NCI-H1930 (cell line): ENCODE data around the gene NUTM2E.
"Not testable (repeated sequence)": the region's sequence is repeated elsewhere in the genome, so short reads cannot be mapped to it uniquely, and the experiment has no call there.

ENCODE experiments used
- DNase-seq, 2 experiments: peaks; one replicate each; lab custom pipeline; 2025; lab: John Stamatoyannopoulos, UW

Gene NUTM2E

DNA sequence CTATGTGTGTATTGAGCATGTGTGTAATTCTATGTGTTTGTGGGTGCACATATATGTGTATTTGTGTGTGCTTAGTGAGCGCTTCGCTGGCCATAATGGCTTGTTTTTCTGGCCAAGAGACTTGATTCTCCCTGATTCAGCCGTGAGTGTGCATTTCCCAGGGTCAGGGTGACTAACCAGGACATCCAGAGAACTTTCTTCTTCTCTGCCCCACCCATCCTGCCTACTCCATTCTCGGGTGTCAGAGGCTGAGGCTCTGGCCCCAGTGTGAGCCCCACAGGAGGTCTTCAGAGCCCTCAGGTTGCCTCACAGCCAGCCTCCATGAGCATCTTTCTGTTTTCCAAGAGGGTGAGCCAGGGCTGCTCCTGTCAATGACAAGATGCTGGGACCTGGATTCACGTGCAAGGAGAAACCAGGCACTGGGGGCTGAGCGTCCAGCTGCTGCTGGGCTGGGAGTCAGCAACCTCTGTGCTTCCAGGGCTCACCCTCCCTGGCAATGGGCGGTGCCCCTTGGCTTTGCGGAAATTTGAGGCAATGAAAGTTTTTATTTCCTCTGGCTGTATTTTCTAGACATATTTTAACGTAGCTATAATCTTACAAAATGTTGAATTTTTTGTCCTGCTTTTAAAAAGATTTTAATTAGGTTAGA, 40.5 kb downstream of the NUTM2E start:
- not testable (repeated sequence) for DNase-seq

DNA sequence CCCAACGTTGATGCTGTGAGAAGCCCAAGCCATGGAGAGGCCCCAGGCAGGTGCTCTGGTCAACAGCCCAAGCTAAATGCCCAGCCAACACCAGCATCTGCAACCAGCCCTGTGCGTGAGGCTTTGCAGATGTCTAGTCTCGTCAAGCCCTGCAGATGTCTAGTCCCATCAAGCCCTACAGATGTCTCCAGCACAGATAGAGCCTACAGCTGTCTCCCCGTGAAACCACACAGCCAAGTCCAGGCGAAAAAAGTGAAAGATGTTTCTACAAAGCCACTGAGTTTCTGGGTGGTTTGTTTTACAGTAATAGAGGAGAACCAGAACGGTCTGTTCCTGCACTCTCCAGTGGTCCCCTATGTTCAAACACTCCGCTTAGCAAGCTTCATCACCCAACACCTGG, 41.5 kb downstream of the NUTM2E start:
- DNase-seq: not testable (repeated sequence)

DNA sequence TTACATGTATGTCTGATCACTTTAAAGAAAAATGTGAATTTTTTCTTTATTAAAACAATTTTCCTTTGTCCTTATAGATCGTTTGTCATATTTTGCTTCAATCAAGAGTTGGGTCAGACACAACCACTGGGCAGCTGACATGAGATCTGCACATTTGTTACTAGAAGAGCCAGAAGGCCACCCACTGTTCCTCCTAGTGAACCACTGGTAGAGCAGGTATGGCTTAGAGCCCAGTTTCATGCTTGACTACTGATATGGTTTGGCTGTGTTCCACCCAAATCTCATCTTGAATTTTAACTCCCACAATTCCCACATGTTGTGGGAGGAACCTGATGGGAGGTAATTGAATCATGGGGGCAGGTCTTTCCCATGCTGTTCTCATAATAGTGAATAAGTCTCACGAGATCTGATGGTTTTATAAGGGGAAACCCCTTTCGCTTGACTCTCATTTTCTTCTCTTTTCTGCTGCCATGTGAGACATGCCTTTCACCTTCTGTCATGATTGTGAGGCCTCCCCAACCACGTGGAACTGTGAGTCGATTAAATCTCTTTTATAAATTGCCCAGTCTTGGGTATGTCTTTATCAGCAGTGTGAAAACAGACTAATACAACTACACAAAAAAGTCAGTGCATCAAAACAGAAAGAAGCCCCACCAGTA, 43.0 kb downstream of the NUTM2E start:
- DNase-seq: not testable (repeated sequence)

DNA sequence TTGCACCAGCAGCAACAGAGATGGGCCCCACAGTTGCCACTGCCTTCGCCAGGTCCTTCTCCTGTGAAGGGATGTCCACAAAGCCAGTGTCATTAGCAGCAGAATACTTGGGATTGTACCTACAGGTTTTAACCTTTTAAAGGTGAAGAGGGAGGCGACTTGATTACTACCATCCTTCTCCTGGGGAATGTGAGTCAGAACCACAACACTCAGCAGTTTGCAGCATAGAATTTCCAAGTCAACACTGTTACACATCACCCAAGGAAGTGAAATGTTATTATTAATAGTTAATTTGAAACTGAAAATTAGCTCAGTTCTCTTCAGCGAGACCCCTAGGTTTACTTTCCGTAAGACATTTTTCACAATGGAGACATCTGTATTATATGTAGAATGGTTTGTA, 45.2 kb downstream of the NUTM2E start:
- DNase-seq: not testable (repeated sequence)
